HEK293 (cell line): Measurements from ENCODE around the gene ZNF335.

Source experiments
- BCL11B ChIP-seq: fragments of 450-650 bp; formaldehyde crosslinking; IDR thresholded peaks from 2 replicates; pipeline ENCODE4 v1.5.1; 2016; ENCODE audit warnings: low read depth, missing biosample characterization, missing genetic modification characterization
- FEZF1 ChIP-seq: fragments of 450-650 bp; formaldehyde crosslinking; IDR thresholded peaks from 2 replicates; pipeline ENCODE4 v1.5.1; 2016; ENCODE audit warnings: missing biosample characterization, missing genetic modification characterization
- GLI2 ChIP-seq: fragments of 450-650 bp; formaldehyde crosslinking; IDR thresholded peaks from 2 replicates; pipeline ENCODE4; 2017; ENCODE audit warnings: missing biosample characterization, missing genetic modification characterization, low read depth, borderline replicate concordance
- KLF8 ChIP-seq: fragments of 450-650 bp; formaldehyde crosslinking; IDR thresholded peaks from 2 replicates; pipeline ENCODE4 v1.5.1; 2016; ENCODE audit warnings: missing biosample characterization, missing genetic modification characterization
- SCRT2 ChIP-seq: fragments of 450-650 bp; formaldehyde crosslinking; IDR thresholded peaks from 2 replicates; pipeline ENCODE4 v1.5.1; 2016; ENCODE audit warnings: missing biosample characterization, missing genetic modification characterization
- WT1 ChIP-seq: fragments of 450-650 bp; formaldehyde crosslinking; IDR thresholded peaks from 2 replicates; pipeline ENCODE4 v1.5.1; 2016; ENCODE audit warnings: missing biosample characterization, missing genetic modification characterization
- ZBTB7A ChIP-seq: fragments of 450-650 bp; formaldehyde crosslinking; IDR thresholded peaks from 2 replicates; pipeline ENCODE4 v1.5.1; 2016; ENCODE audit warnings: low read depth, missing biosample characterization, missing genetic modification characterization
- ZFP37 ChIP-seq: fragments of 450-650 bp; formaldehyde crosslinking; IDR thresholded peaks from 2 replicates; pipeline ENCODE4 v1.5.1; 2016; ENCODE audit warnings: missing biosample characterization, missing genetic modification characterization
- ZIC2 ChIP-seq: fragments of 450-650 bp; formaldehyde crosslinking; IDR thresholded peaks from 2 replicates; pipeline ENCODE4 v1.5.1; 2016; ENCODE audit warnings: missing biosample characterization, missing genetic modification characterization
- ZNF184 ChIP-seq: fragments of 450-650 bp; IDR thresholded peaks from 2 replicates; pipeline ENCODE4 v1.5.1; 2018; ENCODE audit warnings: missing biosample characterization, mild to moderate bottlenecking, missing genetic modification characterization
- ZNF211 ChIP-seq: fragments of 450-650 bp; formaldehyde crosslinking; IDR thresholded peaks from 2 replicates; pipeline ENCODE4 v1.5.1; 2016; ENCODE audit warnings: low read depth, missing biosample characterization, missing genetic modification characterization
- ZNF23 ChIP-seq: fragments of 450-650 bp; formaldehyde crosslinking; IDR thresholded peaks from 2 replicates; pipeline ENCODE4 v1.5.1; 2016; ENCODE audit warnings: missing biosample characterization, missing genetic modification characterization, borderline replicate concordance
- ZNF335 ChIP-seq: fragments of 450-650 bp; formaldehyde crosslinking; conservative IDR thresholded peaks from 2 replicates; pipeline ENCODE4 v1.5.1; 2016; ENCODE audit warnings: missing biosample characterization, missing genetic modification characterization
- ZNF366 ChIP-seq: fragments of 450-650 bp; formaldehyde crosslinking; conservative IDR thresholded peaks from 2 replicates; pipeline ENCODE4 v1.5.1; 2016; ENCODE audit warnings: missing biosample characterization, missing genetic modification characterization
- ZNF391 ChIP-seq: fragments of 450-650 bp; formaldehyde crosslinking; IDR thresholded peaks from 2 replicates; pipeline ENCODE4 v1.5.1; 2016; ENCODE audit warnings: low read depth, missing biosample characterization, missing genetic modification characterization, borderline replicate concordance
- ZNF426 ChIP-seq: fragments of 450-650 bp; formaldehyde crosslinking; IDR thresholded peaks from 2 replicates; pipeline ENCODE4 v1.5.1; 2017; ENCODE audit warnings: missing biosample characterization, missing genetic modification characterization, mild to moderate bottlenecking, inconsistent platforms, moderate library complexity
- ZNF433 ChIP-seq: fragments of 450-650 bp; formaldehyde crosslinking; IDR thresholded peaks from 2 replicates; pipeline ENCODE4 v1.5.1; 2016; ENCODE audit warnings: missing biosample characterization, missing genetic modification characterization, low read depth
- ZNF48 ChIP-seq: fragments of 450-650 bp; formaldehyde crosslinking; IDR thresholded peaks from 2 replicates; pipeline ENCODE4 v1.5.1; 2016; ENCODE audit warnings: missing biosample characterization, missing genetic modification characterization
- ZNF501 ChIP-seq: fragments of 450-650 bp; formaldehyde crosslinking; IDR thresholded peaks from 2 replicates; pipeline ENCODE4 v1.5.1; 2016; ENCODE audit warnings: missing biosample characterization, missing genetic modification characterization
- ZNF549 ChIP-seq: fragments of 450-650 bp; IDR thresholded peaks from 2 replicates; pipeline ENCODE4 v1.5.1; 2018; ENCODE audit warnings: missing biosample characterization, missing genetic modification characterization, mild to moderate bottlenecking, inconsistent platforms, moderate library complexity
- ZNF561 ChIP-seq: fragments of 450-650 bp; IDR thresholded peaks from 2 replicates; pipeline ENCODE4 v1.5.1; 2018; ENCODE audit warnings: missing biosample characterization, missing genetic modification characterization, borderline replicate concordance
- ZNF600 ChIP-seq: fragments of 450-650 bp; formaldehyde crosslinking; IDR thresholded peaks from 2 replicates; pipeline ENCODE4 v1.5.1; 2016; ENCODE audit warnings: missing biosample characterization, missing genetic modification characterization
- ZNF629 ChIP-seq: fragments of 450-650 bp; formaldehyde crosslinking; IDR thresholded peaks from 2 replicates; pipeline ENCODE4 v1.5.1; 2017; ENCODE audit warnings: missing biosample characterization, missing genetic modification characterization
- ZNF654 ChIP-seq: fragments of 450-650 bp; formaldehyde crosslinking; IDR thresholded peaks from 2 replicates; pipeline ENCODE4 v1.5.1; 2016; ENCODE audit warnings: low read depth, missing biosample characterization, missing genetic modification characterization
- ZNF768 ChIP-seq: fragments of 450-650 bp; formaldehyde crosslinking; IDR thresholded peaks from 2 replicates; pipeline ENCODE4 v1.5.1; 2018; ENCODE audit warnings: missing biosample characterization, mild to moderate bottlenecking, missing genetic modification characterization
- ZNF792 ChIP-seq: fragments of 450-650 bp; formaldehyde crosslinking; IDR thresholded peaks from 2 replicates; pipeline ENCODE4 v1.5.1; 2016; ENCODE audit warnings: missing biosample characterization, missing genetic modification characterization
- ZNF837 ChIP-seq: fragments of 450-650 bp; formaldehyde crosslinking; IDR thresholded peaks from 2 replicates; pipeline ENCODE4 v1.5.1; 2016; ENCODE audit warnings: missing biosample characterization, missing genetic modification characterization
- ZSCAN16 ChIP-seq: fragments of 450-650 bp; formaldehyde crosslinking; IDR thresholded peaks from 2 replicates; pipeline ENCODE4 v1.5.1; 2016; ENCODE audit warnings: missing biosample characterization, missing genetic modification characterization
- ZSCAN30 ChIP-seq: fragments of 450-650 bp; IDR thresholded peaks from 2 replicates; pipeline ENCODE4 v1.5.1; 2018; ENCODE audit warnings: missing biosample characterization, mild to moderate bottlenecking, missing genetic modification characterization, moderate library complexity
- TF ChIP-seq, protein P1 (sequence below): fragments of 450-650 bp; formaldehyde crosslinking; IDR thresholded peaks from 2 replicates; pipeline ENCODE4 v1.5.1; 2016; ENCODE audit warnings: missing biosample characterization, missing genetic modification characterization
- TF ChIP-seq, protein P2 (sequence below): fragments of 450-650 bp; formaldehyde crosslinking; IDR thresholded peaks from 2 replicates; pipeline ENCODE4 v1.5.1; 2016; ENCODE audit warnings: missing biosample characterization, missing genetic modification characterization
- TF ChIP-seq, protein P3 (sequence below): fragments of 450-650 bp; formaldehyde crosslinking; IDR thresholded peaks from 2 replicates; pipeline ENCODE4 v1.5.1; 2016; ENCODE audit warnings: missing biosample characterization, missing genetic modification characterization
- TF ChIP-seq, protein P4 (sequence below): fragments of 450-650 bp; formaldehyde crosslinking; IDR thresholded peaks from 2 replicates; pipeline ENCODE4 v1.5.1; 2016; ENCODE audit warnings: missing biosample characterization, missing genetic modification characterization

The ZNF335 gene

DNA sequence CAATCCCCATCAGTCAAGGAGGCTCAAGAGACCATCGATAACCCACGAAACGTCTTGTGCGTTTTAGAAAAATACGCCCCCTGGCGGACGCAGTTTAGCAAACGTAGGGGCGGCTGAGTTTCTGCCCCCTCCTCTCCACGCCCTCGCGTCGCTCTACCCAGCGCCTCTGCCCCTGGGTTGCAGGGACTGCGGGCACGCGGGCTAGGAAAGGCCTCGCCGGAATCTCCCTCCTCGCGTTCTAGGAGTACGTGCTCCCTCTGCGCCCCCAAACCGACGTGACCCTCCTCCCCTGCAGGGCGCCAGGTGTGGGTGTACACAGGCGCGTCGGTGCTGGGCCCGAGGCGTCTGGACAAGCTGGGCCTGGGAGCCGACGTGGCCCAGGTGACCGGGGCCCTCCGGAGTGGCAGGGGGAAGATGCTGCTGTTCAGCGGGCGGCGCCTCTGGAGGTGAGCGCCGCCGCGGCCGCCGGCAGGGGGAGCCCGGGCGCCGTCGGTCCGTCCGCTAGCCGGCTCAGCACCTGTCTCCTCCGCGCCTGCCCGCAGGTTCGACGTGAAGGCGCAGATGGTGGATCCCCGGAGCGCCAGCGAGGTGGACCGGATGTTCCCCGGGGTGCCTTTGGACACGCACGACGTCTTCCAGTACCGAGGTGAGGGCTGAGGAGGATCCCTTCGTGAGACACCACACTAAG lies 42.0 kb upstream of the ZNF335 start (continued):
- TF ChIP-seq ZSCAN16 (tag by site-specific recombination) (no peak), ZFP37 (tag by site-specific recombination) (peak; percentile 77; the same call in 1 of the 2 replicates), ZNF501 (tag by site-specific recombination) (0 out of 2 replicates have a peak, but pooled peaks have one; percentile 49), ZNF426 (tag by site-specific recombination) (no peak), FEZF1 (tag by site-specific recombination) (no peak), SCRT2 (tag by site-specific recombination) (peak; percentile 11; the same call in 1 of the 2 replicates), ZNF792 (no peak), ZIC2 (peak; percentile 39), ZNF211 (no peak), ZNF549 (no peak), ZNF629 (tag by site-specific recombination) (peak; percentile 70), ZNF184 (tag by site-specific recombination) (0 out of 2 replicates have a peak, but pooled peaks have one; percentile 55), WT1 (tag by site-specific recombination) (peak; percentile 43; the same call in 1 of the 2 replicates), ZNF768 (tag by site-specific recombination) (no peak), ZSCAN30 (tag by site-specific recombination) (peak; percentile 9; the same call in 1 of the 2 replicates), ZNF654 (tag by site-specific recombination) (peak; percentile 13), ZBTB7A (tag by site-specific recombination) (0 out of 2 replicates have a peak, but pooled peaks have one; percentile 23), GLI2 (tag by site-specific recombination) (no peak), ZNF837 (tag by site-specific recombination) (no peak), ZNF433 (tag by site-specific recombination) (no peak), ZNF366 (tag by site-specific recombination) (no peak), ZNF561 (tag by site-specific recombination) (peak; percentile 85), ZNF48 (no peak), ZNF23 (tag by site-specific recombination) (no peak), ZNF391 (no peak), ZNF335 (tag by site-specific recombination) (peak; percentile 76), KLF8 (tag by site-specific recombination) (peak; percentile 78), ZNF600 (peak; percentile 82), BCL11B (tag by site-specific recombination) (no peak)
- TF ChIP-seq, protein P1, sequence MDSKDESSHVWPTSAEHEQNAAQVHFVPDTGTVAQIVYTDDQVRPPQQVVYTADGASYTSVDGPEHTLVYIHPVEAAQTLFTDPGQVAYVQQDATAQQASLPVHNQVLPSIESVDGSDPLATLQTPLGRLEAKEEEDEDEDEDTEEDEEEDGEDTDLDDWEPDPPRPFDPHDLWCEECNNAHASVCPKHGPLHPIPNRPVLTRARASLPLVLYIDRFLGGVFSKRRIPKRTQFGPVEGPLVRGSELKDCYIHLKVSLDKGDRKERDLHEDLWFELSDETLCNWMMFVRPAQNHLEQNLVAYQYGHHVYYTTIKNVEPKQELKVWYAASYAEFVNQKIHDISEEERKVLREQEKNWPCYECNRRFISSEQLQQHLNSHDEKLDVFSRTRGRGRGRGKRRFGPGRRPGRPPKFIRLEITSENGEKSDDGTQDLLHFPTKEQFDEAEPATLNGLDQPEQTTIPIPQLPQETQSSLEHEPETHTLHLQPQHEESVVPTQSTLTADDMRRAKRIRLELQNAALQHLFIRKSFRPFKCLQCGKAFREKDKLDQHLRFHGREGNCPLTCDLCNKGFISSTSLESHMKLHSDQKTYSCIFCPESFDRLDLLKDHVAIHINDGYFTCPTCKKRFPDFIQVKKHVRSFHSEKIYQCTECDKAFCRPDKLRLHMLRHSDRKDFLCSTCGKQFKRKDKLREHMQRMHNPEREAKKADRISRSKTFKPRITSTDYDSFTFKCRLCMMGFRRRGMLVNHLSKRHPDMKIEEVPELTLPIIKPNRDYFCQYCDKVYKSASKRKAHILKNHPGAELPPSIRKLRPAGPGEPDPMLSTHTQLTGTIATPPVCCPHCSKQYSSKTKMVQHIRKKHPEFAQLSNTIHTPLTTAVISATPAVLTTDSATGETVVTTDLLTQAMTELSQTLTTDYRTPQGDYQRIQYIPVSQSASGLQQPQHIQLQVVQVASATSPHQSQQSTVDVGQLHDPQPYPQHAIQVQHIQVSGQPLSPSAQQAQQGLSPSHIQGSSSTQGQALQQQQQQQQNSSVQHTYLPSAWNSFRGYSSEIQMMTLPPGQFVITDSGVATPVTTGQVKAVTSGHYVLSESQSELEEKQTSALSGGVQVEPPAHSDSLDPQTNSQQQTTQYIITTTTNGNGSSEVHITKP (tag by site-specific recombination), result peak; percentile 49; the same call in 1 of the 2 replicates
- TF ChIP-seq, protein P2, sequence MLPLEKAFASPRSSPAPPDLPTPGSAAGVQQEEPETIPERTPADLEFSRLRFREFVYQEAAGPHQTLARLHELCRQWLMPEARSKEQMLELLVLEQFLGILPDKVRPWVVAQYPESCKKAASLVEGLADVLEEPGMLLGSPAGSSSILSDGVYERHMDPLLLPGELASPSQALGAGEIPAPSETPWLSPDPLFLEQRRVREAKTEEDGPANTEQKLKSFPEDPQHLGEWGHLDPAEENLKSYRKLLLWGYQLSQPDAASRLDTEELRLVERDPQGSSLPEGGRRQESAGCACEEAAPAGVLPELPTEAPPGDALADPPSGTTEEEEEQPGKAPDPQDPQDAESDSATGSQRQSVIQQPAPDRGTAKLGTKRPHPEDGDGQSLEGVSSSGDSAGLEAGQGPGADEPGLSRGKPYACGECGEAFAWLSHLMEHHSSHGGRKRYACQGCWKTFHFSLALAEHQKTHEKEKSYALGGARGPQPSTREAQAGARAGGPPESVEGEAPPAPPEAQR (tag by site-specific recombination), result 0 out of 2 replicates have a peak, but pooled peaks have one; percentile 45
- TF ChIP-seq, protein P3, sequence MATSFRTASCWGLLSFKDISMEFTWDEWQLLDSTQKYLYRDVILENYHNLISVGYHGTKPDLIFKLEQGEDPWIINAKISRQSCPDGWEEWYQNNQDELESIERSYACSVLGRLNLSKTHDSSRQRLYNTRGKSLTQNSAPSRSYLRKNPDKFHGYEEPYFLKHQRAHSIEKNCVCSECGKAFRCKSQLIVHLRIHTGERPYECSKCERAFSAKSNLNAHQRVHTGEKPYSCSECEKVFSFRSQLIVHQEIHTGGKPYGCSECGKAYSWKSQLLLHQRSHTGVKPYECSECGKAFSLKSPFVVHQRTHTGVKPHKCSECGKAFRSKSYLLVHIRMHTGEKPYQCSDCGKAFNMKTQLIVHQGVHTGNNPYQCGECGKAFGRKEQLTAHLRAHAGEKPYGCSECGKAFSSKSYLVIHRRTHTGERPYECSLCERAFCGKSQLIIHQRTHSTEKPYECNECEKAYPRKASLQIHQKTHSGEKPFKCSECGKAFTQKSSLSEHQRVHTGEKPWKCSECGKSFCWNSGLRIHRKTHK (tag by site-specific recombination), result no peak
- TF ChIP-seq, protein P4, sequence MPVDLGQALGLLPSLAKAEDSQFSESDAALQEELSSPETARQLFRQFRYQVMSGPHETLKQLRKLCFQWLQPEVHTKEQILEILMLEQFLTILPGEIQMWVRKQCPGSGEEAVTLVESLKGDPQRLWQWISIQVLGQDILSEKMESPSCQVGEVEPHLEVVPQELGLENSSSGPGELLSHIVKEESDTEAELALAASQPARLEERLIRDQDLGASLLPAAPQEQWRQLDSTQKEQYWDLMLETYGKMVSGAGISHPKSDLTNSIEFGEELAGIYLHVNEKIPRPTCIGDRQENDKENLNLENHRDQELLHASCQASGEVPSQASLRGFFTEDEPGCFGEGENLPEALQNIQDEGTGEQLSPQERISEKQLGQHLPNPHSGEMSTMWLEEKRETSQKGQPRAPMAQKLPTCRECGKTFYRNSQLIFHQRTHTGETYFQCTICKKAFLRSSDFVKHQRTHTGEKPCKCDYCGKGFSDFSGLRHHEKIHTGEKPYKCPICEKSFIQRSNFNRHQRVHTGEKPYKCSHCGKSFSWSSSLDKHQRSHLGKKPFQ (tag by site-specific recombination), result no peak
